HCT116 (cell line): Measurements from ENCODE around the gene LRRC1. TPM values are rescaled to one million over a fixed set of nuclear protein-coding genes. Genes with fewer than 3 reads are reported as not detected.

ENCODE experiments used
- ATAC-seq: fragments of 200-7000 bp; cut with Tn5 transposase; 2 replicates; pipeline ENCODE4 v1.9.1; 2020; ENCODE audit warnings: mild to moderate bottlenecking, moderate library complexity
- BruUV-seq: library from RNA; stranded (reverse); fragments of 400-500 nt; replicated peaks from 2 replicates; lab custom pipeline; 2021; lab: Mats Ljungman, UMichigan
- CTCF ChIA-PET: fragments of 300-600 bp; sonication (Branson Sonifier 250); formaldehyde crosslinking; loops from one replicate; lab custom pipeline; 2021; ENCODE audit warnings: antibody characterized with exemption; lab: Charles Lee
- POLR2A ChIA-PET: fragments of 300-600, 350-600 bp; sonication (Branson Sonifier 250); formaldehyde crosslinking; loops from one replicate; lab custom pipeline; 2021; ENCODE audit warnings: antibody characterized with exemption; lab: Charles Lee
- RAD21 ChIA-PET, 2 experiments: fragments of 300-600 bp; sonication (Branson Sonifier 250); formaldehyde crosslinking; loops; one replicate each; lab custom pipeline; 2023; ENCODE audit warnings: low total read pairs in 2 of 2; ENCODE audit not compliant: uncharacterized antibody in 2 of 2, unreplicated experiment in 2 of 2, low non-redundant PET in 1 of 2; lab: Charles Lee
- DNase-seq: peaks from one replicate; pipeline ENCODE4 v3.0.0-alpha.2; 2010; ENCODE audit warnings: low read depth, low spot score
- H2AFZ ChIP-seq: fragments of 200-600 bp; shearing (Covaris generic), sonication (generic); 2 replicates; pipeline ENCODE4 v1.6.1; 2017; ENCODE audit warnings: low read depth, mixed run types, mixed read lengths, antibody characterized with exemption, low read length; ENCODE audit not compliant: poor library complexity, severe bottlenecking
- H3K27ac ChIP-seq: 2 replicates; pipeline ENCODE4 v1.5.1; 2012; ENCODE audit warnings: low read depth, low read length
- H3K27me3 ChIP-seq: fragments of 200-600 bp; sonication (generic); 2 replicates; pipeline ENCODE4 v1.6.1; 2016; ENCODE audit warnings: mixed run types, low read length, mixed read lengths; ENCODE audit not compliant: insufficient read depth
- H3K36me3 ChIP-seq, 2 experiments: fragments of 200-500 bp in 1 of 2; fragments of 200-600 bp in 1 of 2; sonication (Bioruptor generic) in 1 of 2; sonication (generic) in 1 of 2; 2 replicates each; pipeline versions ENCODE4 v1.5.1 to v1.6.1; 2014 to 2016; ENCODE audit warnings: low read length in 2 of 2, inconsistent platforms in 1 of 2, mixed read lengths in 1 of 2, mixed run types in 1 of 2; ENCODE audit not compliant: insufficient read depth in 2 of 2, control insufficient read depth in 1 of 2
- H3K4me1 ChIP-seq, 2 experiments: fragments of 200-600 bp in 1 of 2; sonication (generic) in 1 of 2; 2 replicates each; pipeline versions ENCODE4 v1.5.1 to v1.6.1; 2012 to 2017; ENCODE audit warnings: low read length in 2 of 2, inconsistent platforms in 1 of 2, mild to moderate bottlenecking in 1 of 2, mixed read lengths in 1 of 2, mixed run types in 1 of 2, moderate library complexity in 1 of 2; ENCODE audit not compliant: insufficient read depth in 2 of 2, control insufficient read depth in 1 of 2
- H3K4me2 ChIP-seq: fragments of 200-600 bp; sonication (generic); 2 replicates; pipeline ENCODE4 v1.6.1; 2017; ENCODE audit warnings: mixed run types, low read length, mixed read lengths
- H3K4me3 ChIP-seq, 2 experiments: fragments of 200-600 bp in 1 of 2; sonication (generic) in 1 of 2; replicated peaks in 1 of 2; 2 replicates each; pipeline ENCODE4 v1.5.1; 2011 to 2016; ENCODE audit warnings: low read length in 2 of 2, control low read depth in 1 of 2, low read depth in 1 of 2, mild to moderate bottlenecking in 1 of 2, mixed read lengths in 1 of 2, mixed run types in 1 of 2
- H3K79me2 ChIP-seq: fragments of 200-600 bp; sonication (generic); 2 replicates; pipeline ENCODE4 v1.6.1; 2017; ENCODE audit warnings: mild to moderate bottlenecking, mixed run types, low read length, moderate library complexity, mixed read lengths; ENCODE audit not compliant: insufficient read depth
- H3K9ac ChIP-seq: fragments of 200-600 bp; sonication (generic); 2 replicates; pipeline ENCODE4 v1.6.1; 2016; ENCODE audit warnings: low read length, mixed read lengths
- H3K9me2 ChIP-seq: fragments of 200-600 bp; sonication (generic), shearing (Covaris generic); 2 replicates; pipeline ENCODE4 v1.6.1; 2017; ENCODE audit warnings: mixed run types, mild to moderate bottlenecking, moderate library complexity; ENCODE audit not compliant: insufficient read depth
- H3K9me3 ChIP-seq, 2 experiments: fragments of 200-500 bp in 1 of 2; fragments of 200-600 bp in 1 of 2; sonication (Bioruptor generic) in 1 of 2; sonication (generic) in 1 of 2; 2 replicates each; pipeline ENCODE4 v1.6.1; 2014 to 2017; ENCODE audit warnings: low read length in 2 of 2, mixed read lengths in 2 of 2, inconsistent platforms in 1 of 2, low read depth in 1 of 2, mild to moderate bottlenecking in 1 of 2, mixed run types in 1 of 2, moderate library complexity in 1 of 2; ENCODE audit not compliant: control insufficient read depth in 1 of 2, insufficient read depth in 1 of 2
- H4K20me1 ChIP-seq: fragments of 200-600 bp; sonication (generic), shearing (Covaris generic); 2 replicates; pipeline ENCODE4 v1.6.1; 2017; ENCODE audit warnings: mixed run types, mild to moderate bottlenecking, moderate library complexity; ENCODE audit not compliant: insufficient read depth
- CBX3 ChIP-seq: IDR thresholded peaks from 2 replicates; pipeline ENCODE4 v1.6.1; 2012; ENCODE audit warnings: low read depth
- EGR1 ChIP-seq: IDR thresholded peaks from 2 replicates; pipeline ENCODE4 v1.6.1; 2012; ENCODE audit warnings: low read depth
- ELF1 ChIP-seq: IDR thresholded peaks from 2 replicates; pipeline ENCODE4 v1.6.1; 2012; ENCODE audit warnings: low read depth, borderline replicate concordance
- EZH2 ChIP-seq: fragments of 200-600 bp; sonication (generic); IDR thresholded peaks from 2 replicates; pipeline ENCODE4 v1.6.1; 2017; ENCODE audit warnings: antibody characterized with exemption, mixed run types
- EZH2phosphoT487 ChIP-seq: fragments of 200-600 bp; IDR thresholded peaks from 2 replicates; pipeline ENCODE4 v1.6.1; 2018; ENCODE audit warnings: antibody characterized with exemption, borderline replicate concordance
- FOSL1 ChIP-seq: IDR thresholded peaks from 2 replicates; pipeline ENCODE4 v1.6.1; 2012; ENCODE audit warnings: low read depth
- JUND ChIP-seq: IDR thresholded peaks from 2 replicates; pipeline ENCODE4 v1.6.1; 2012
- SIN3A ChIP-seq: IDR thresholded peaks from 2 replicates; pipeline ENCODE4 v1.6.1; 2012; ENCODE audit warnings: low read depth
- SP1 ChIP-seq: IDR thresholded peaks from 2 replicates; pipeline ENCODE4 v1.6.1; 2012; ENCODE audit warnings: low read depth
- SRF ChIP-seq: IDR thresholded peaks from 2 replicates; pipeline ENCODE4 v1.6.1; 2012; ENCODE audit warnings: low read depth
- TCF7L2 ChIP-seq: IDR thresholded peaks from 2 replicates; pipeline ENCODE4 v1.7.0; 2011; ENCODE audit warnings: borderline replicate concordance, inconsistent platforms; ENCODE audit not compliant: insufficient read depth, insufficient read length; ENCODE audit errors: extremely low read depth
- YY1 ChIP-seq: IDR thresholded peaks from 2 replicates; pipeline ENCODE4 v1.6.1; 2011; ENCODE audit warnings: low read length, low read depth, moderate library complexity, mild to moderate bottlenecking; ENCODE audit not compliant: insufficient replicate concordance; ENCODE audit errors: extremely low read depth
- ZNF274 ChIP-seq: fragments of 200-500 bp; sonication (Bioruptor generic); IDR thresholded peaks from 2 replicates; pipeline ENCODE4 v1.6.1; 2014; ENCODE audit warnings: mild to moderate bottlenecking, low read depth, low read length, inconsistent platforms
- intact Hi-C: fragments of 100-400 bp; cut with micrococcal nuclease; formaldehyde crosslinking; loops from 2 replicates; pipeline ENCODE4 v1.10.0; 2022
- total RNA-seq: library from RNA; stranded (reverse); gene quantifications from one replicate; pipeline ENCODE4 v1.2.1, GENCODE V29; 2021; ENCODE audit not compliant: unreplicated experiment
- TF ChIP-seq, protein P1 (sequence below): IDR thresholded peaks from 2 replicates; pipeline ENCODE4 v1.6.1; 2011; ENCODE audit warnings: mild to moderate bottlenecking, low read length, moderate library complexity; ENCODE audit not compliant: insufficient replicate concordance; ENCODE audit errors: extremely low read depth
- TF ChIP-seq, protein P2 (sequence below): IDR thresholded peaks from 2 replicates; pipeline ENCODE4 v1.6.1; 2012
- TF ChIP-seq, protein P3 (sequence below), 3 experiments: fragments of 200-600 bp in 1 of 3; sonication (generic) in 1 of 3; IDR thresholded peaks in 2 of 3; conservative IDR thresholded peaks in 1 of 3; 2 replicates each; pipeline ENCODE4 v1.5.1; 2012 to 2017; ENCODE audit warnings: low read depth in 2 of 3, low read length in 2 of 3, antibody characterized with exemption in 1 of 3, borderline replicate concordance in 1 of 3, control low read depth in 1 of 3, mild to moderate bottlenecking in 1 of 3, mixed read lengths in 1 of 3, mixed run types in 1 of 3, moderate library complexity in 1 of 3; ENCODE audit not compliant: insufficient read depth in 1 of 3
- TF ChIP-seq, protein P4 (sequence below): IDR thresholded peaks from 2 replicates; pipeline ENCODE4 v1.6.1; 2012; ENCODE audit warnings: low read depth

LRRC1 gene
- total RNA-seq, 1 experiment from 2014 or later: 19.8 TPM

DNA sequence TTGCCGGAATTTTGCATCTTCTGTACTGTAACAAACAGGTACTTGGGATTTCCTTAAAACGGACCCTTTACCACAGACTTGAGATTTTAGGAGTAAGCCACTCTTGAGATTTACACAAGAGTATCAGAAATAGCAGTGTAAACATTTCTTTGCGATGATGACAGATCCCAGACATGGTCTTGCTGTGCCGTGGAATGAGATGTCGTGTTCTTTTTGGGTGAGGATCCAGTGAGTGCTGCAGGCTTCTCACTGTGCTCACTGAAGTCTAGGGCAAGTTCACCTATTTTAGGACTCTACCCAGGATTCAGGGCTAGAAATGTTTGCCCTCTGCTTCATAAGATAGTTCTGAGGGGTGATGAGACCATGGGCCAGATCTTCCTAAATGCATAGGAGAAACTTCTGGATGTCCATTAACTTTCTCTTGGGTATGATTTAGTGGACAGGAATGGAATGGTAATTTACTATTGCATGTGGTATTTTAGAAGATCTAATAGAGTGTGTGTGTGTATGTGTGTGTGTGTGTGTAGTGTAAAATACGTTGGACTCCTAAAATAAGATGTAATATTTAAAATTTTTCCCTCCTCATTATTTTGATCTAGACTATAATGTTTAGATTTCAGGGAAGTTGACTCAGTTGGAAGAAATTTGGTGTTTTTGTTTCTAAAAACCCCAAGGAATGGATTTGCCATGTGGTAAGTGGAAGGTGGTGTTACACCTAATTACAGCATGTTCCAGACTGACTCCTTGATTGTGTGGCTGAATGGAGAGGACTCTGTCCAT lies 8.5 kb downstream of the LRRC1 start:
- no peak overlapping the region for H3K9ac ChIP-seq
- H3K9me3 ChIP-seq: no peaks in the 10 kb centered on the region
- H3K9me2 ChIP-seq: no peaks in the 10 kb centered on the region
- ChIA-PET CTCF (no interaction called here), RAD21 (no interaction called here), POLR2A (no interaction called here)
- H3K4me3 ChIP-seq: no peak overlapping the region
- peaks cover 88% of the 10 kb centered on the region for H3K79me2 ChIP-seq
- ATAC-seq (no peak), DNase-seq (no peak)
- intact Hi-C loops: no loop called here
- BruUV-seq: no TSS peak
- no peak overlapping the region for H3K4me2 ChIP-seq
- no peaks in the 10 kb centered on the region for H3K27me3 ChIP-seq
- peaks cover 9 to 17% of the 10 kb centered on the region in 2 experiments; a peak in 3 of 4 replicates for H3K4me1 ChIP-seq
- H3K27ac ChIP-seq: no peak overlapping the region
- TF ChIP-seq, protein P1, sequence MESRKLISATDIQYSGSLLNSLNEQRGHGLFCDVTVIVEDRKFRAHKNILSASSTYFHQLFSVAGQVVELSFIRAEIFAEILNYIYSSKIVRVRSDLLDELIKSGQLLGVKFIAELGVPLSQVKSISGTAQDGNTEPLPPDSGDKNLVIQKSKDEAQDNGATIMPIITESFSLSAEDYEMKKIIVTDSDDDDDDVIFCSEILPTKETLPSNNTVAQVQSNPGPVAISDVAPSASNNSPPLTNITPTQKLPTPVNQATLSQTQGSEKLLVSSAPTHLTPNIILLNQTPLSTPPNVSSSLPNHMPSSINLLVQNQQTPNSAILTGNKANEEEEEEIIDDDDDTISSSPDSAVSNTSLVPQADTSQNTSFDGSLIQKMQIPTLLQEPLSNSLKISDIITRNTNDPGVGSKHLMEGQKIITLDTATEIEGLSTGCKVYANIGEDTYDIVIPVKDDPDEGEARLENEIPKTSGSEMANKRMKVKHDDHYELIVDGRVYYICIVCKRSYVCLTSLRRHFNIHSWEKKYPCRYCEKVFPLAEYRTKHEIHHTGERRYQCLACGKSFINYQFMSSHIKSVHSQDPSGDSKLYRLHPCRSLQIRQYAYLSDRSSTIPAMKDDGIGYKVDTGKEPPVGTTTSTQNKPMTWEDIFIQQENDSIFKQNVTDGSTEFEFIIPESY: no peak
- TF ChIP-seq, protein P2, sequence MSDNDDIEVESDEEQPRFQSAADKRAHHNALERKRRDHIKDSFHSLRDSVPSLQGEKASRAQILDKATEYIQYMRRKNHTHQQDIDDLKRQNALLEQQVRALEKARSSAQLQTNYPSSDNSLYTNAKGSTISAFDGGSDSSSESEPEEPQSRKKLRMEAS: no peak
- TF ChIP-seq ZNF274: no peak
- no peak for TF ChIP-seq TCF7L2
- TF ChIP-seq SRF: no peak
- TF ChIP-seq SP1: no peak
- TF ChIP-seq ELF1: no peak
- TF ChIP-seq, protein P3, sequence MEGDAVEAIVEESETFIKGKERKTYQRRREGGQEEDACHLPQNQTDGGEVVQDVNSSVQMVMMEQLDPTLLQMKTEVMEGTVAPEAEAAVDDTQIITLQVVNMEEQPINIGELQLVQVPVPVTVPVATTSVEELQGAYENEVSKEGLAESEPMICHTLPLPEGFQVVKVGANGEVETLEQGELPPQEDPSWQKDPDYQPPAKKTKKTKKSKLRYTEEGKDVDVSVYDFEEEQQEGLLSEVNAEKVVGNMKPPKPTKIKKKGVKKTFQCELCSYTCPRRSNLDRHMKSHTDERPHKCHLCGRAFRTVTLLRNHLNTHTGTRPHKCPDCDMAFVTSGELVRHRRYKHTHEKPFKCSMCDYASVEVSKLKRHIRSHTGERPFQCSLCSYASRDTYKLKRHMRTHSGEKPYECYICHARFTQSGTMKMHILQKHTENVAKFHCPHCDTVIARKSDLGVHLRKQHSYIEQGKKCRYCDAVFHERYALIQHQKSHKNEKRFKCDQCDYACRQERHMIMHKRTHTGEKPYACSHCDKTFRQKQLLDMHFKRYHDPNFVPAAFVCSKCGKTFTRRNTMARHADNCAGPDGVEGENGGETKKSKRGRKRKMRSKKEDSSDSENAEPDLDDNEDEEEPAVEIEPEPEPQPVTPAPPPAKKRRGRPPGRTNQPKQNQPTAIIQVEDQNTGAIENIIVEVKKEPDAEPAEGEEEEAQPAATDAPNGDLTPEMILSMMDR (IDR thresholded peaks at IDR 0.05 in 2 of 3, conservative IDR thresholded peaks at IDR 0.05 in 1 of 3; ENCODE audit: borderline replicate concordance in 1 of 3, insufficient read depth in 1 of 3, low read depth in 2 of 3, low read length in 2 of 3): no peak
- no peak for TF ChIP-seq EZH2phosphoT487
- TF ChIP-seq, protein P4, sequence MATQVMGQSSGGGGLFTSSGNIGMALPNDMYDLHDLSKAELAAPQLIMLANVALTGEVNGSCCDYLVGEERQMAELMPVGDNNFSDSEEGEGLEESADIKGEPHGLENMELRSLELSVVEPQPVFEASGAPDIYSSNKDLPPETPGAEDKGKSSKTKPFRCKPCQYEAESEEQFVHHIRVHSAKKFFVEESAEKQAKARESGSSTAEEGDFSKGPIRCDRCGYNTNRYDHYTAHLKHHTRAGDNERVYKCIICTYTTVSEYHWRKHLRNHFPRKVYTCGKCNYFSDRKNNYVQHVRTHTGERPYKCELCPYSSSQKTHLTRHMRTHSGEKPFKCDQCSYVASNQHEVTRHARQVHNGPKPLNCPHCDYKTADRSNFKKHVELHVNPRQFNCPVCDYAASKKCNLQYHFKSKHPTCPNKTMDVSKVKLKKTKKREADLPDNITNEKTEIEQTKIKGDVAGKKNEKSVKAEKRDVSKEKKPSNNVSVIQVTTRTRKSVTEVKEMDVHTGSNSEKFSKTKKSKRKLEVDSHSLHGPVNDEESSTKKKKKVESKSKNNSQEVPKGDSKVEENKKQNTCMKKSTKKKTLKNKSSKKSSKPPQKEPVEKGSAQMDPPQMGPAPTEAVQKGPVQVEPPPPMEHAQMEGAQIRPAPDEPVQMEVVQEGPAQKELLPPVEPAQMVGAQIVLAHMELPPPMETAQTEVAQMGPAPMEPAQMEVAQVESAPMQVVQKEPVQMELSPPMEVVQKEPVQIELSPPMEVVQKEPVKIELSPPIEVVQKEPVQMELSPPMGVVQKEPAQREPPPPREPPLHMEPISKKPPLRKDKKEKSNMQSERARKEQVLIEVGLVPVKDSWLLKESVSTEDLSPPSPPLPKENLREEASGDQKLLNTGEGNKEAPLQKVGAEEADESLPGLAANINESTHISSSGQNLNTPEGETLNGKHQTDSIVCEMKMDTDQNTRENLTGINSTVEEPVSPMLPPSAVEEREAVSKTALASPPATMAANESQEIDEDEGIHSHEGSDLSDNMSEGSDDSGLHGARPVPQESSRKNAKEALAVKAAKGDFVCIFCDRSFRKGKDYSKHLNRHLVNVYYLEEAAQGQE: no peak
- TF ChIP-seq YY1: no peak
- TF ChIP-seq FOSL1: no peak
- no peak for TF ChIP-seq EGR1
- TF ChIP-seq SIN3A: no peak
- TF ChIP-seq CBX3: no peak
- TF ChIP-seq EZH2: no peak
- TF ChIP-seq JUND: no peak
- H2AFZ ChIP-seq: no peak overlapping the region
- H3K36me3 ChIP-seq: no peaks in the 10 kb centered on the region
- no peaks in the 10 kb centered on the region; the same call in 1 of the 2 replicates for H4K20me1 ChIP-seq
